Parathyroid adenoma (tissue), 2 donors: ENCODE results near the gene CD79B.
A peak's percentile ranks its signal among the peaks of the same experiment; 100 is the strongest.
"Not testable (repeated sequence)": the region's sequence is repeated elsewhere in the genome, so short reads cannot be mapped to it uniquely, and the experiment has no call there.

ENCODE experiments used
- H2AFZ ChIP-seq: fragments of 300-600 bp; sonication (generic); one replicate; pipeline ENCODE4 v1.7.0; 2017; ENCODE audit warnings: antibody characterized with exemption, mild to moderate bottlenecking
- H3K27ac ChIP-seq: fragments of 300-600 bp; sonication (generic); one replicate; pipeline ENCODE4 v1.7.0; 2017
- H3K27me3 ChIP-seq: fragments of 300-600 bp; sonication (generic); one replicate; pipeline ENCODE4 v1.7.0; 2017; ENCODE audit warnings: low read length; ENCODE audit not compliant: control insufficient read depth, insufficient read depth
- H3K36me3 ChIP-seq: fragments of 300-600 bp; sonication (generic); one replicate; pipeline ENCODE4 v1.7.0; 2017; ENCODE audit warnings: low read length; ENCODE audit not compliant: control insufficient read depth, insufficient read depth
- H3K4me1 ChIP-seq: fragments of 300-600 bp; sonication (generic); one replicate; pipeline ENCODE4 v1.7.0; 2017; ENCODE audit warnings: control low read depth
- H3K4me2 ChIP-seq: fragments of 300-600 bp; sonication (generic); one replicate; pipeline ENCODE4 v1.7.0; 2017; ENCODE audit warnings: low read length
- H3K4me3 ChIP-seq: fragments of 300-600 bp; sonication (generic); one replicate; pipeline ENCODE4 v1.7.0; 2017; ENCODE audit warnings: low read depth, low read length
- H3K79me2 ChIP-seq: fragments of 300-600 bp; sonication (generic); one replicate; pipeline ENCODE4 v1.7.0; 2017; ENCODE audit warnings: control low read depth
- H3K9ac ChIP-seq: fragments of 300-600 bp; sonication (generic); one replicate; pipeline ENCODE4 v1.7.0; 2017; ENCODE audit warnings: mild to moderate bottlenecking
- H3K9me3 ChIP-seq: fragments of 300-600 bp; sonication (generic); one replicate; pipeline ENCODE4 v1.7.0; 2017; ENCODE audit warnings: low read length; ENCODE audit not compliant: control insufficient read depth
- CTCF ChIP-seq: fragments of 300-600 bp; sonication (generic); IDR thresholded peaks from one replicate; pipeline ENCODE4 v1.7.0; 2017; ENCODE audit warnings: antibody characterized with exemption, mild to moderate bottlenecking
- donor health status: primary hyperparathyroidism.

The CD79B gene

DNA sequence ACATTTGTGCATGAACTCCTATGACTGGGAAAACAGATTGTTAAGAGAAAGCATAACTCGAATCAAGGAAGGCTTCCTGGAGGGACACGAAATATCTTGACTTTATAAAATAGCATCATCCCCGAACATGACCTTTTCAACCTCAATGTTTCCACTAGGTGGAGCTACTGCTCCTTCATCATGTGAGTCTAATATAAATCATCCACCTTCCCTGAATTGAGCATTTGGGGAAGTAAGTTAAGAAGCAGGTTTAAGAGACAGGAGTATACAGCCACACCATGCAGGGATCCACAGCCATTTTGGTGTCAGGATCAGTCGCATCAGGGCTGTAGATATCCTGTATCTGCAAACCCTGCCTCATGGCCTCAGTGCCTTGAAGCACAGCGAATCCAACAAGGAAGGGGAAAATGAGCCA, 28.3 kb downstream of the CD79B start:
- not testable (repeated sequence) for H3K4me2 ChIP-seq, H3K27ac ChIP-seq, H3K4me3 ChIP-seq, H3K4me1 ChIP-seq, H2AFZ ChIP-seq, H3K27me3 ChIP-seq, H3K9me3 ChIP-seq, H3K36me3 ChIP-seq, H3K9ac ChIP-seq, H3K79me2 ChIP-seq
- peak; percentile 40 for TF ChIP-seq CTCF

- not testable (repeated sequence) for H3K36me3 ChIP-seq, H3K27me3 ChIP-seq, H3K4me3 ChIP-seq, H2AFZ ChIP-seq, H3K27ac ChIP-seq, H3K79me2 ChIP-seq, H3K9me3 ChIP-seq, H3K4me1 ChIP-seq, H3K9ac ChIP-seq, H3K4me2 ChIP-seq
These were observed 30.2 kb downstream of the CD79B start for GRCh38 chr17:63901971-63902370.

- H3K27me3 ChIP-seq, H3K27ac ChIP-seq, H2AFZ ChIP-seq, H3K4me3 ChIP-seq, H3K9me3 ChIP-seq, H3K79me2 ChIP-seq, H3K4me1 ChIP-seq, H3K9ac ChIP-seq, H3K36me3 ChIP-seq, H3K4me2 ChIP-seq: not testable (repeated sequence)
These were observed 33.0 kb downstream of the CD79B start for GRCh38 chr17:63898899-63899798.

DNA sequence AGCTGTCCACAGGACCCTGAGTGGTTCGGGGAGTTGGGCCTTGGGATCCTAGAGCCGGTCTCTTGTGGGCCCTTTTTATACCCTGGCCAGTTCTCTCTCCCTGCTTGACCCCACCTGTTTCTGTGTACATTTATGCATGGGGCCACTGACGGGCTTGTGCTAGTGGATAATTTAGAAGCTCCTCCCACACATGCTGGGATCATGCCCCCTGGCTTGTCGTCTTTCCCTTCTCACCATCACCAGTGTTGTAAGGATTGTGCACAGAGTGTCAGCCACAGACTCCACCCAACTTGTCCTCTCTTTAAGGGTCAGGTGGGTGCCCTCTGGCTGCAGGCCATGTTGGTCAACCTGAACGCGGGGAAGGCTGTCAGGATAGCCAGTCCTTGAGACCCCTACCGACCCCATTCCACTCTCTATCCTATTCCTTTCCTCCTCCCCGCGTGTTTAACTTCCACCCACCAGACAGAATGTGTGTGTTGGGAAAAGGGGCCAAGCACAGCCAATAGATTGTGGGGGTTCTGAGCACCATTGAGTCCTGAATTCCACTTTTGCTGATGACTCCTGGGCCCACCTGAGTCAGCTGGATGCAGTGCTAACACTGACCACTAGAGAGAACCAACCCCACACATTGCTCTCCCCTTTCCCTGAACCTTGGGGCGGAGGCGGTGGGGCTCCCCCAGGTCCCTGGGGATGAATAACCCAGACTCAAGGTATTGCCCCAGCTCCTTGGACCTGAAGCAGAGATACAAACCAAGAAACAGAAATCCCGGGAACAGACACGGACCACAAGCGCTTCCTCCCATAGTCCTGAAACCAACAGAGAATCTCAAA, 35.4 kb downstream of the CD79B start, which contains the start of gene CSH1:
Gene CSH1, minus strand, starts transcription at position 51 of the 831 bp plus-strand sequence. CDS start 63 bp downstream, outside the sequence.
- H3K4me3 ChIP-seq, H3K9me3 ChIP-seq, H3K4me2 ChIP-seq, H3K9ac ChIP-seq, H3K27ac ChIP-seq, H3K79me2 ChIP-seq, H3K27me3 ChIP-seq, H2AFZ ChIP-seq, H3K4me1 ChIP-seq, H3K36me3 ChIP-seq: not testable (repeated sequence)

DNA sequence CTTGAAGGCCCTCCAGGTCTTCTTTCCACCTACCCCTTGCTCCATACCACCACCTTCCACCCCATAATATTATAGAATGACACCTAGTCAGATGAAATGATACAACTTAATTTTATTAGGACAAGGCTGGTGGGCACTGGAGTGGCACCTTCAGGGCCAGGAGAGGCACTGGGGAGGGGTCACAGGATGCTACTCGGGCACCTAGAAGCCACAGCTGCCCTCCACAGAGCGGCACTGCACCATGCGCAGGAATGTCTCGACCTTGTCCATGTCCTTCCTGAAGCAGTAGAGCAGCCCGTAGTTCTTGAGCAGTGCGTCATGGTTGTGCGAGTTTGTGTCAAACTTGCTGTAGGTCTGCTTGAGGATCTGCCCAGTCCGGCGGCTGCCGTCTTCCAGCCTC, 37.3 kb downstream of the CD79B start:
- H2AFZ ChIP-seq: peak overlapping the region; percentile 28
- not testable (repeated sequence) for H3K4me1 ChIP-seq, H3K9ac ChIP-seq, H3K4me3 ChIP-seq, H3K9me3 ChIP-seq, H3K36me3 ChIP-seq, H3K4me2 ChIP-seq, H3K27me3 ChIP-seq, H3K27ac ChIP-seq, H3K79me2 ChIP-seq

GRCh38 chr17:63894021-63894420, 38.1 kb downstream of the CD79B start:
- H3K4me2 ChIP-seq, H3K27me3 ChIP-seq, H3K36me3 ChIP-seq, H3K79me2 ChIP-seq, H3K27ac ChIP-seq, H3K4me1 ChIP-seq, H3K4me3 ChIP-seq, H3K9me3 ChIP-seq, H3K9ac ChIP-seq, H2AFZ ChIP-seq: not testable (repeated sequence)
